Posterior vena cava (tissue), 2 donors: ENCODE data around the gene NOS1AP. TPM values are rescaled to one million over a fixed set of nuclear protein-coding genes. Genes with fewer than 3 reads are reported as not detected.
"Not testable (repeated sequence)": the region's sequence is repeated elsewhere in the genome, so short reads cannot be mapped to it uniquely, and the experiment has no call there.

Source experiments
- DNase-seq: peaks from one replicate; pipeline ENCODE4 v3.0.0-alpha.2; 2020; ENCODE audit warnings: low spot score
- intact Hi-C, 2 donors: fragments of 100-400 bp; cut with DNase I; formaldehyde crosslinking; loops; one replicate each; pipeline versions ENCODE4 v1.14.1 to v1.14.2; 2022 to 2023
- total RNA-seq, 2 donors: library from RNA; stranded (reverse); fragmentation: NEBNext Ultra II Directional; extraction: Animal tissue kit (Norgen Biotek cat#: 25700); gene quantifications; one replicate each; pipeline ENCODE4 v1.2.1, GENCODE V29; 2021
- donor health status: DM: yes; HTN: yes; CAD: no.
- donor health status: DM: yes; HTN: yes; CAD: no.

The NOS1AP gene
- total RNA-seq, 2 donors from 2014 or later = 3.7 to 5.0 TPM

GRCh38 chr1:162327144-162327787, 257.8 kb downstream of the NOS1AP start:
- intact Hi-C loops = no loop called here
- no peak for DNase-seq

GRCh38 chr1:162327788-162328165, 258.3 kb downstream of the NOS1AP start:
- intact Hi-C loops = no loop called here
- no peak for DNase-seq

- intact Hi-C loops = no loop called here
- DNase-seq = no peak
These were observed 259.0 kb downstream of the NOS1AP start for GRCh38 chr1:162328512-162328911.

GRCh38 chr1:162329826-162330225, 260.3 kb downstream of the NOS1AP start:
- no peak for DNase-seq
- intact Hi-C loops = no loop called here

- intact Hi-C loops = no loop called here
- DNase-seq = no peak
These were observed 264.5 kb downstream of the NOS1AP start for GRCh38 chr1:162333991-162334390.

GRCh38 chr1:162335126-162335525, 265.6 kb downstream of the NOS1AP start:
- no peak for DNase-seq
- intact Hi-C loops = no loop called here

GRCh38 chr1:162336621-162337285, 267.3 kb downstream of the NOS1AP start:
- DNase-seq = no peak
- intact Hi-C loops = no loop called here

- intact Hi-C loops = no loop called here
- no peak for DNase-seq
These were observed 273.0 kb downstream of the NOS1AP start for GRCh38 chr1:162342452-162342983.

- DNase-seq = no peak
These were observed 274.0 kb downstream of the NOS1AP start for GRCh38 chr1:162343470-162343869.

GRCh38 chr1:162347281-162347680, 277.8 kb downstream of the NOS1AP start:
- intact Hi-C loops = no loop called here
- no peak for DNase-seq

More at GRCh38 chr1:162343470-162343869, 274.0 kb downstream of the NOS1AP start:
- intact Hi-C loops = no loop called here

GRCh38 chr1:162349635-162350330, 280.3 kb downstream of the NOS1AP start:
- DNase-seq = no peak
- intact Hi-C loops = no loop called here

GRCh38 chr1:162351246-162351842, 281.9 kb downstream of the NOS1AP start:
- DNase-seq = no peak
- intact Hi-C loops = no loop called here

GRCh38 chr1:162351874-162352273, 282.4 kb downstream of the NOS1AP start:
- DNase-seq, intact Hi-C loops: not testable (repeated sequence)

- intact Hi-C loops = no loop called here
- DNase-seq = no peak
These were observed 283.6 kb downstream of the NOS1AP start for GRCh38 chr1:162353078-162353477.

- intact Hi-C loops = no loop called here
- DNase-seq = no peak
These were observed 284.2 kb downstream of the NOS1AP start for GRCh38 chr1:162353702-162354101.

- intact Hi-C loops = no loop called here
- no peak for DNase-seq
These were observed 288.3 kb downstream of the NOS1AP start for GRCh38 chr1:162357681-162358266.

- DNase-seq = no peak
- intact Hi-C loops = no loop called here
These were observed 289.4 kb downstream of the NOS1AP start for GRCh38 chr1:162358928-162359327.

GRCh38 chr1:162359523-162360236, 290.2 kb downstream of the NOS1AP start:
- intact Hi-C loops = no loop called here
- DNase-seq = no peak
